PC-9 (cell line): Measurements from ENCODE around the gene ESD. TPM values are rescaled to one million over a fixed set of nuclear protein-coding genes. Genes with fewer than 3 reads are reported as not detected.

Experiments
- BruUV-seq: library from RNA; stranded (reverse); fragments of 400-500 nt; replicated peaks from 2 replicates; lab custom pipeline; 2021; lab: Mats Ljungman, UMichigan
- CTCF ChIA-PET: fragments of 300-600 bp; sonication (Branson Sonifier 250); formaldehyde crosslinking; loops from one replicate; lab custom pipeline; 2022; ENCODE audit warnings: antibody characterized with exemption; lab: Charles Lee
- POLR2A ChIA-PET: fragments of 300-600 bp; sonication (Branson Sonifier 250); formaldehyde crosslinking; loops from one replicate; lab custom pipeline; 2022; ENCODE audit warnings: antibody characterized with exemption; ENCODE audit not compliant: unreplicated experiment; lab: Charles Lee
- DNase-seq, 2 experiments: peaks; one replicate each; pipeline versions ENCODE4 v3.0.0 to v3.0.0-alpha.2; 2015 to 2022; ENCODE audit warnings: mixed read lengths in 1 of 2
- H2AFZ ChIP-seq: fragments of 200-600 bp; sonication (generic); 2 replicates; pipeline ENCODE4 v1.8.1; 2017; ENCODE audit warnings: antibody characterized with exemption
- H3F3A ChIP-seq: fragments of 200-600 bp; sonication (generic); 2 replicates; pipeline ENCODE4 v1.8.1; 2017; ENCODE audit warnings: antibody characterized with exemption, mild to moderate bottlenecking, low read depth; ENCODE audit not compliant: insufficient read depth
- H3K27ac ChIP-seq: fragments of 200-600 bp; sonication (generic); 2 replicates; pipeline ENCODE4 v1.6.1; 2016; ENCODE audit warnings: mixed run types
- H3K27me3 ChIP-seq: fragments of 200-600 bp; sonication (generic); 2 replicates; pipeline ENCODE4 v1.6.1; 2016; ENCODE audit warnings: low read depth, mixed run types; ENCODE audit not compliant: insufficient read depth
- H3K36me3 ChIP-seq: fragments of 200-600 bp; sonication (generic); 2 replicates; pipeline ENCODE4 v1.6.1; 2016; ENCODE audit warnings: low read depth, mixed run types
- H3K4me1 ChIP-seq: fragments of 200-600 bp; sonication (generic); replicated peaks from 2 replicates; pipeline ENCODE4 v1.6.1; 2016; ENCODE audit warnings: mixed run types; ENCODE audit not compliant: insufficient read depth
- H3K4me2 ChIP-seq: fragments of 200-600 bp; sonication (generic); 2 replicates; pipeline ENCODE4 v1.6.1; 2017; ENCODE audit warnings: mixed run types
- H3K4me3 ChIP-seq: fragments of 200-600 bp; sonication (generic); 2 replicates; pipeline ENCODE4 v1.6.1; 2016; ENCODE audit warnings: mixed run types
- H3K79me2 ChIP-seq: fragments of 200-600 bp; sonication (generic); 2 replicates; pipeline ENCODE4 v1.6.1; 2017; ENCODE audit warnings: low read depth, mixed run types
- H3K9me2 ChIP-seq: fragments of 200-600 bp; sonication (generic); 2 replicates; pipeline ENCODE4 v1.8.1; 2017; ENCODE audit warnings: mild to moderate bottlenecking; ENCODE audit not compliant: insufficient read depth
- H3K9me3 ChIP-seq: fragments of 200-600 bp; sonication (generic); 2 replicates; pipeline ENCODE4 v1.8.1; 2016; ENCODE audit warnings: low read depth; ENCODE audit not compliant: insufficient read depth
- H4K20me1 ChIP-seq: fragments of 200-600 bp; sonication (generic); 2 replicates; pipeline ENCODE4 v1.8.1; 2017; ENCODE audit not compliant: insufficient read depth
- EZH2 ChIP-seq: fragments of 200-600 bp; sonication (generic); IDR thresholded peaks from 2 replicates; pipeline ENCODE4 v1.8.0; 2017; ENCODE audit warnings: antibody characterized with exemption, low read depth
- intact Hi-C: fragments of 100-400 bp; cut with micrococcal nuclease; formaldehyde crosslinking; loops from one replicate; pipeline ENCODE4 v1.10.0; 2022; ENCODE audit not compliant: unreplicated experiment
- total RNA-seq: library from RNA; stranded (reverse); gene quantifications from 2 replicates; pipeline ENCODE4 v1.2.3, GENCODE V29; 2021
- TF ChIP-seq, protein P1 (sequence below): fragments of 200-600 bp; sonication (generic); conservative IDR thresholded peaks from 2 replicates; pipeline ENCODE4 v1.6.1; 2017; ENCODE audit warnings: mixed run types, antibody characterized with exemption, mild to moderate bottlenecking, moderate library complexity

ESD gene
- total RNA-seq, 1 experiment from 2014 or later, result 58.5 TPM

- no peaks in the 10 kb centered on the region for H3K9me2 ChIP-seq
- ChIA-PET CTCF (no interaction called here), POLR2A (no interaction called here)
- H3F3A ChIP-seq, result no peaks in the 10 kb centered on the region
- BruUV-seq, result no TSS peak
- no peak for DNase-seq
- no peak overlapping the region for H2AFZ ChIP-seq
- intact Hi-C loops, result no loop called here
- H3K27ac ChIP-seq, result no peak overlapping the region
- no peaks in the 10 kb centered on the region for H3K27me3 ChIP-seq
- no peaks in the 10 kb centered on the region for H3K9me3 ChIP-seq
- H3K4me3 ChIP-seq, result no peak overlapping the region
- TF ChIP-seq, protein P1, sequence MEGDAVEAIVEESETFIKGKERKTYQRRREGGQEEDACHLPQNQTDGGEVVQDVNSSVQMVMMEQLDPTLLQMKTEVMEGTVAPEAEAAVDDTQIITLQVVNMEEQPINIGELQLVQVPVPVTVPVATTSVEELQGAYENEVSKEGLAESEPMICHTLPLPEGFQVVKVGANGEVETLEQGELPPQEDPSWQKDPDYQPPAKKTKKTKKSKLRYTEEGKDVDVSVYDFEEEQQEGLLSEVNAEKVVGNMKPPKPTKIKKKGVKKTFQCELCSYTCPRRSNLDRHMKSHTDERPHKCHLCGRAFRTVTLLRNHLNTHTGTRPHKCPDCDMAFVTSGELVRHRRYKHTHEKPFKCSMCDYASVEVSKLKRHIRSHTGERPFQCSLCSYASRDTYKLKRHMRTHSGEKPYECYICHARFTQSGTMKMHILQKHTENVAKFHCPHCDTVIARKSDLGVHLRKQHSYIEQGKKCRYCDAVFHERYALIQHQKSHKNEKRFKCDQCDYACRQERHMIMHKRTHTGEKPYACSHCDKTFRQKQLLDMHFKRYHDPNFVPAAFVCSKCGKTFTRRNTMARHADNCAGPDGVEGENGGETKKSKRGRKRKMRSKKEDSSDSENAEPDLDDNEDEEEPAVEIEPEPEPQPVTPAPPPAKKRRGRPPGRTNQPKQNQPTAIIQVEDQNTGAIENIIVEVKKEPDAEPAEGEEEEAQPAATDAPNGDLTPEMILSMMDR, result no peak
- TF ChIP-seq EZH2, result no peak
- H4K20me1 ChIP-seq, result no peaks in the 10 kb centered on the region
- H3K4me1 ChIP-seq, result no peaks in the 10 kb centered on the region
- H3K36me3 ChIP-seq, result peaks cover 17% of the 10 kb centered on the region; the same call in 1 of the 2 replicates
- H3K4me2 ChIP-seq, result no peak overlapping the region
- no peaks in the 10 kb centered on the region for H3K79me2 ChIP-seq
Observed at GRCh38 chr13:46778890-46779289, 18.1 kb downstream of the ESD start.

DNA sequence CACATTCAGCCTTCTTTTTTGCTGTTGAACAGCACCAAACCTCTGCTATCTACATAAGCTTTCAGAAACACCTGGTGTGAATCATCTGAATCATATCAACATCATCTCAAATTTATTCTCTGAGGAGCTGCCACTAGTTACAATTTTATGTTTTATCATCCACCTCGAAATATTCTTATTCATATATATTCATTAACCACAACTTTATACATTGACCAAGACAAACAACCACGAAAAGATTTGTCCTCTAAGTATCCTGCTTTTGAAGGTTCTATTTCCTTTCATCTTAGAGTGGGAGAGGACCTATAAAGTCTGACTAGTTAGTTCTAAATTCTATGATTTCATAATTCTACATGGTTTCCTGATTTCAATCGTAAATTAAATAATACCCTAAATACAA, 18.9 kb downstream of the ESD start:
- H3K4me2 ChIP-seq, result no peak overlapping the region
- no TSS peak for BruUV-seq
- TF ChIP-seq EZH2, result no peak
- intact Hi-C loops, result no loop called here
- H3K9me3 ChIP-seq, result no peaks in the 10 kb centered on the region
- H3K79me2 ChIP-seq, result no peaks in the 10 kb centered on the region
- DNase-seq, result no peak
- H2AFZ ChIP-seq, result no peak overlapping the region
- H4K20me1 ChIP-seq, result no peaks in the 10 kb centered on the region
- no peaks in the 10 kb centered on the region for H3K27me3 ChIP-seq
- POLR2A ChIA-PET, result no interaction called here
- peaks cover 20% of the 10 kb centered on the region; the same call in 1 of the 2 replicates for H3K36me3 ChIP-seq
- H3K27ac ChIP-seq, result no peak overlapping the region
- no peak overlapping the region for H3K4me3 ChIP-seq
- CTCF ChIA-PET, result no interaction called here
- no peaks in the 10 kb centered on the region for H3K4me1 ChIP-seq
- H3K9me2 ChIP-seq, result no peaks in the 10 kb centered on the region
- H3F3A ChIP-seq, result no peaks in the 10 kb centered on the region

- peaks cover 14% of the 10 kb centered on the region; the same call in 1 of the 2 replicates for H3K36me3 ChIP-seq
Observed at GRCh38 chr13:46775385-46776107, 21.4 kb downstream of the ESD start.

More at GRCh38 chr13:46775385-46776107, 21.4 kb downstream of the ESD start:
- Histone ChIP-seq H3K9me3 (no peaks in the 10 kb centered on the region), H3K4me2 (no peak overlapping the region), H3K27ac (no peak overlapping the region), H3K4me1 (no peaks in the 10 kb centered on the region), H2AFZ (no peak overlapping the region), H3F3A (no peaks in the 10 kb centered on the region), H3K79me2 (no peaks in the 10 kb centered on the region), H3K4me3 (no peak overlapping the region), H3K27me3 (no peaks in the 10 kb centered on the region), H4K20me1 (no peaks in the 10 kb centered on the region), H3K9me2 (no peaks in the 10 kb centered on the region)
- ChIA-PET CTCF (no interaction called here), POLR2A (interaction anchor here (0.5 kb wide), 2 partner anchors 1168 to 1471 kb away, joined by 5 to 6 read pairs; no protein-coding TSS in a partner anchor)
- no TSS peak for BruUV-seq
- DNase-seq, result no peak
- TF ChIP-seq, protein P1, result no peak
- no peak for TF ChIP-seq EZH2
- intact Hi-C loops, result no loop called here
